ENCODE results near the gene CAPNS1.

GRCh38 chr19:36108684-36109083, 31.2 kb upstream of the CAPNS1 start:
- TF ChIP-seq CTCF (IDR thresholded peaks at IDR 0.05): no peak
- no peak for TF ChIP-seq POLR2A (IDR thresholded peaks at IDR 0.05)

Data from thyroid gland (tissue), 4 donors.